ENCODE results near the gene SEMA3C. TPM values are rescaled to one million over a fixed set of nuclear protein-coding genes. Genes with fewer than 3 reads are reported as not detected.

SEMA3C gene
- total RNA-seq: 100 to 1,000 TPM in 3 of 5 donors, 10 to 100 TPM in 2; 45.9 to 344 (median 103) TPM
- 1 to 10 TPM; 4.5 to 7.9 (median 5.6) TPM for polyA plus RNA-seq
- long read RNA-seq, donor 1, full-length matches to known transcripts: 5 of 10 reads
- long read RNA-seq, donor 1, partial matches to known transcripts: 5 of 10 reads
- long read RNA-seq, donor 1, other reads (novel, unspliced or antisense): 0 of 10 reads
- long read RNA-seq, donor 2, full-length matches to known transcripts: 9 of 17 reads
- long read RNA-seq, donor 2, partial matches to known transcripts: 8 of 17 reads
- long read RNA-seq, donor 2, other reads (novel, unspliced or antisense): 0 of 17 reads
- long read RNA-seq, donor 3, full-length matches to known transcripts: 1 of 1 reads
- long read RNA-seq, donor 3, partial matches to known transcripts: 0 of 1 reads
- long read RNA-seq, donor 3, other reads (novel, unspliced or antisense): 0 of 1 reads
- long read RNA-seq, donor 4, full-length matches to known transcripts: 1 of 1 reads
- long read RNA-seq, donor 4, partial matches to known transcripts: 0 of 1 reads
- long read RNA-seq, donor 4, other reads (novel, unspliced or antisense): 0 of 1 reads
- long read RNA-seq, donor 5, full-length matches to known transcripts: 8 of 22 reads
- long read RNA-seq, donor 5, partial matches to known transcripts: 14 of 22 reads
- long read RNA-seq, donor 5, other reads (novel, unspliced or antisense): 0 of 22 reads
- long read RNA-seq, donor 6, full-length matches to known transcripts: 21 of 34 reads
- long read RNA-seq, donor 6, partial matches to known transcripts: 13 of 34 reads
- long read RNA-seq, donor 6, other reads (novel, unspliced or antisense): 0 of 34 reads
- long read RNA-seq, donor 7, full-length matches to known transcripts: 13 of 25 reads
- long read RNA-seq, donor 7, partial matches to known transcripts: 12 of 25 reads
- long read RNA-seq, donor 7, other reads (novel, unspliced or antisense): 0 of 25 reads
- long read RNA-seq, donor 8, full-length matches to known transcripts: 3 of 3 reads
- long read RNA-seq, donor 8, partial matches to known transcripts: 0 of 3 reads
- long read RNA-seq, donor 8, other reads (novel, unspliced or antisense): 0 of 3 reads
- long read RNA-seq, donor 9, full-length matches to known transcripts: 3 of 9 reads
- long read RNA-seq, donor 9, partial matches to known transcripts: 6 of 9 reads
- long read RNA-seq, donor 9, other reads (novel, unspliced or antisense): 0 of 9 reads
- long read RNA-seq, donor 10, full-length matches to known transcripts: 9 of 14 reads
- long read RNA-seq, donor 10, partial matches to known transcripts: 5 of 14 reads
- long read RNA-seq, donor 10, other reads (novel, unspliced or antisense): 0 of 14 reads

GRCh38 chr7:80918909-80919721, at the start of gene SEMA3C:
SEMA3C (minus strand) TSS chr7:80919051; CDS start chr7:80916781, 2,270 bp downstream.
- peaks cover 0 to 10% (median 0%) of the 10 kb centered on the region in 4 donors for H3K36me3 ChIP-seq
- peaks cover 13 to 47% (median 30%) of the 10 kb centered on the region in 4 donors for H3K4me1 ChIP-seq
- 3 to 8% (median 4%) methylated on average over 38 to 71 of the region's 71 CpGs for WGBS, 5 donors
- intact Hi-C loops (cut with DNase I; ENCODE audit: low total_unique reads): no loop called here
- H3K27me3 ChIP-seq: no peaks in the 10 kb centered on the region
- peak within 1 kb of the TSS; percentile 76 to 92 (median 85) for H3K27ac ChIP-seq
- no peaks in the 10 kb centered on the region for H3K9me3 ChIP-seq
- peak within 1 kb of the TSS; percentile 46 to 64 (median 54) for H3K4me3 ChIP-seq
- TF ChIP-seq POLR2A (IDR thresholded peaks at IDR 0.05) (no peak), POLR2AphosphoS5 (IDR thresholded peaks at IDR 0.05) (peak; percentile 80 to 91 (median 88)), EP300 (IDR thresholded peaks at IDR 0.05) (no peak), CTCF (IDR thresholded peaks at IDR 0.05) (no peak)
- peak; percentile 94 to 97 for DNase-seq

- intact Hi-C loops (cut with DNase I; ENCODE audit: low total_unique reads): no loop called here
- no peak for DNase-seq
- Histone ChIP-seq H3K27me3 (no peaks in the 10 kb centered on the region), H3K27ac (no peak overlapping the region), H3K4me3 (no peak overlapping the region), H3K36me3 (no peaks in the 10 kb centered on the region), H3K9me3 (no peaks in the 10 kb centered on the region), H3K4me1 (no peaks in the 10 kb centered on the region)
- TF ChIP-seq EP300 (IDR thresholded peaks at IDR 0.05) (no peak), CTCF (IDR thresholded peaks at IDR 0.05) (no peak), POLR2AphosphoS5 (IDR thresholded peaks at IDR 0.05) (no peak), POLR2A (IDR thresholded peaks at IDR 0.05) (no peak)
- 84 to 92% (median 89%) methylated on average over 2 of the region's 2 CpGs for WGBS, 5 donors
Observed at GRCh38 chr7:80968606-80969005, 49.8 kb upstream of the SEMA3C start.

- Histone ChIP-seq H3K9me3 (no peaks in the 10 kb centered on the region), H3K4me1 (no peaks in the 10 kb centered on the region), H3K4me3 (no peak overlapping the region), H3K27ac (no peak overlapping the region), H3K36me3 (no peaks in the 10 kb centered on the region), H3K27me3 (no peaks in the 10 kb centered on the region)
- intact Hi-C loops (cut with DNase I; ENCODE audit: low total_unique reads): no loop called here
- TF ChIP-seq POLR2A (IDR thresholded peaks at IDR 0.05) (no peak), CTCF (IDR thresholded peaks at IDR 0.05) (no peak), POLR2AphosphoS5 (IDR thresholded peaks at IDR 0.05) (no peak), EP300 (IDR thresholded peaks at IDR 0.05) (no peak)
- DNase-seq: no peak
- WGBS, 5 donors: 64 to 72% (median 66%) methylated on average over 5 of the region's 5 CpGs
Observed at GRCh38 chr7:80967917-80968297, 49.1 kb upstream of the SEMA3C start.

Data from stomach (tissue), 19 donors.